Measurements from ENCODE around the gene MAP1LC3B.
"Not testable (repeated sequence)": the region's sequence is repeated elsewhere in the genome, so short reads cannot be mapped to it uniquely, and the experiment has no call there.

MAP1LC3B gene

GRCh38 chr16:87380403-87380802 lies 11.7 kb upstream of the MAP1LC3B start:
- no peak for DNase-seq

- no peak for DNase-seq
These were observed 11.3 kb upstream of the MAP1LC3B start for GRCh38 chr16:87380881-87381280.

GRCh38 chr16:87382023-87382785 lies 9.9 kb upstream of the MAP1LC3B start:
- no peak for DNase-seq

GRCh38 chr16:87383505-87384161 lies 8.5 kb upstream of the MAP1LC3B start, which contains the start of gene FBXO31:
TSS of gene FBXO31 (minus strand) at chr16:87383776. CDS start at chr16:87383744, 32 bp downstream.
- DNase-seq: peak; percentile 74

GRCh38 chr16:87384162-87384874 lies 7.8 kb upstream of the MAP1LC3B start:
- peak; percentile 96 for DNase-seq

GRCh38 chr16:87384875-87385167 lies 7.3 kb upstream of the MAP1LC3B start:
- DNase-seq: not testable (repeated sequence)

- peak; percentile 79 for DNase-seq
These were observed 4.0 kb upstream of the MAP1LC3B start for GRCh38 chr16:87387942-87388817.

GRCh38 chr16:87388818-87389134 lies 3.4 kb upstream of the MAP1LC3B start:
- no peak for DNase-seq

GRCh38 chr16:87389245-87389644 lies 2.9 kb upstream of the MAP1LC3B start:
- no peak for DNase-seq

- not testable (repeated sequence) for DNase-seq
These were observed 2.2 kb upstream of the MAP1LC3B start for GRCh38 chr16:87389914-87390313.

GRCh38 chr16:87390641-87391323 lies 1.4 kb upstream of the MAP1LC3B start:
- DNase-seq: no peak

- DNase-seq: no peak
These were observed 699 bp upstream of the MAP1LC3B start for GRCh38 chr16:87391324-87391949.

GRCh38 chr16:87392821-87393679 lies 914 bp downstream of the MAP1LC3B start:
- peak; percentile 77 for DNase-seq

GRCh38 chr16:87393680-87394055 lies 1.5 kb downstream of the MAP1LC3B start:
- no peak for DNase-seq

GRCh38 chr16:87395181-87395842 lies 3.2 kb downstream of the MAP1LC3B start:
- no peak for DNase-seq

GRCh38 chr16:87404764-87405625 lies 12.9 kb downstream of the MAP1LC3B start:
- no peak for DNase-seq

- DNase-seq: no peak
These were observed 14.5 kb downstream of the MAP1LC3B start for GRCh38 chr16:87406495-87407088.

GRCh38 chr16:87407511-87408112 lies 15.5 kb downstream of the MAP1LC3B start:
- no peak for DNase-seq

Data from right kidney (tissue), 1 donor.